K562 (cell line): ENCODE data around the gene BTG2. TPM values are rescaled to one million over a fixed set of nuclear protein-coding genes. Genes with fewer than 3 reads are reported as not detected.

ENCODE experiments used
- ATAC-seq: fragments of 200-7000 bp; cut with Tn5 transposase; 3 replicates; pipeline ENCODE4 v1.9.1; 2020; ENCODE audit warnings: moderate library complexity
- BruUV-seq: library from RNA; stranded (reverse); fragments of 400-500 nt; replicated peaks from 2 replicates; lab custom pipeline; 2021; lab: Mats Ljungman, UMichigan
- CTCF ChIA-PET: fragments of 300-600 bp; formaldehyde crosslinking; extraction: SDS; loops from one replicate; lab custom pipeline; 2021; ENCODE audit warnings: low intra/inter-chr PET ratio; lab: Yijun Ruan, JAX
- POLR2A ChIA-PET: fragments of 300-600, 350-650 bp; sonication (Branson Sonifier 250); formaldehyde crosslinking; extraction: SDS; loops from one replicate; lab custom pipeline; 2021; ENCODE audit warnings: antibody characterized with exemption, inconsistent platforms; lab: Yijun Ruan, JAX
- DNase-seq, 4 experiments: peaks; one replicate each; pipeline versions ENCODE4 v3.0.0 to v3.0.0-alpha.2; 2011 to 2018; ENCODE audit warnings: low spot score in 3 of 4, mixed read lengths in 3 of 4; ENCODE audit errors: extremely low read depth in 1 of 4
- FAIRE-seq: peaks from 2 replicates; lab custom pipeline; 2011; peaks lifted over from hg19 to GRCh38; lab: Jason Lieb, UNC
- H2AFZ ChIP-seq: 2 replicates; pipeline ENCODE4 v1.6.0; 2011; ENCODE audit warnings: low read depth, low read length, control low read depth, inconsistent platforms
- H3K27ac ChIP-seq: fragments of 200-600 bp; 3 replicates; pipeline ENCODE4 v1.8.0; 2011; ENCODE audit warnings: low read depth, mild to moderate bottlenecking, control low read depth, inconsistent platforms, low read length, moderate library complexity, mixed read lengths; ENCODE audit errors: extremely low read depth
- H3K27me3 ChIP-seq, 2 experiments: fragments of 300-600 bp in 1 of 2; 2 replicates in 1 of 2; 3 replicates in 1 of 2; pipeline versions ENCODE4 v1.6.0 to v1.8.0; 2011; ENCODE audit warnings: inconsistent platforms in 2 of 2, low read length in 2 of 2, mild to moderate bottlenecking in 1 of 2, mixed read lengths in 1 of 2, moderate library complexity in 1 of 2; ENCODE audit not compliant: control insufficient read depth in 2 of 2, insufficient read depth in 2 of 2
- H3K36me3 ChIP-seq: fragments of 300-600 bp; 3 replicates; pipeline ENCODE4 v1.8.0; 2011; ENCODE audit warnings: mild to moderate bottlenecking, low read length, inconsistent platforms; ENCODE audit not compliant: control insufficient read depth, insufficient read depth
- H3K4me1 ChIP-seq, 2 experiments: fragments of 200-600 bp in 1 of 2; replicated peaks in 1 of 2; 2 replicates in 1 of 2; 3 replicates in 1 of 2; pipeline versions ENCODE4 v1.5.1 to v1.8.0; 2011; ENCODE audit warnings: inconsistent platforms in 2 of 2, low read length in 2 of 2, mild to moderate bottlenecking in 1 of 2, mixed read lengths in 1 of 2, moderate library complexity in 1 of 2; ENCODE audit not compliant: control insufficient read depth in 2 of 2, insufficient read depth in 2 of 2
- H3K4me2 ChIP-seq: 2 replicates; pipeline ENCODE4 v1.6.1; 2011; ENCODE audit warnings: low read length, control low read depth, inconsistent platforms, mixed read lengths; ENCODE audit not compliant: insufficient read depth
- H3K4me3 ChIP-seq: fragments of 200-600 bp; sonication (generic), shearing (Covaris generic); 2 replicates; pipeline ENCODE4 v1.5.1; 2016; ENCODE audit warnings: control low read depth, inconsistent platforms
- H3K79me2 ChIP-seq: fragments of 200-600 bp; 3 replicates; pipeline ENCODE4 v1.8.0; 2011; ENCODE audit warnings: low read length, inconsistent platforms; ENCODE audit not compliant: control insufficient read depth, insufficient read depth
- H3K9ac ChIP-seq, 2 experiments: 2 replicates each; pipeline versions ENCODE4 v1.6.0 to v1.6.1; 2011; ENCODE audit warnings: low read depth in 2 of 2, low read length in 2 of 2, control low read depth in 1 of 2, inconsistent platforms in 1 of 2, mild to moderate bottlenecking in 1 of 2, mixed read lengths in 1 of 2; ENCODE audit not compliant: insufficient read depth in 1 of 2
- H3K9me1 ChIP-seq: one replicate; pipeline ENCODE4 v1.6.0; 2011; ENCODE audit warnings: inconsistent platforms, mild to moderate bottlenecking, low read length, moderate library complexity; ENCODE audit not compliant: control insufficient read depth, insufficient read depth
- H3K9me3 ChIP-seq: replicated peaks from 2 replicates; pipeline ENCODE4 v1.5.1; 2011; ENCODE audit warnings: low read depth, low read length, inconsistent platforms; ENCODE audit not compliant: control insufficient read depth, insufficient read depth
- H4K20me1 ChIP-seq: replicated peaks from 2 replicates; pipeline ENCODE4 v1.6.1; 2011; ENCODE audit warnings: low read length, inconsistent platforms, mixed read lengths; ENCODE audit not compliant: control insufficient read depth, insufficient read depth
- ARID2 ChIP-seq: fragments of 450-650 bp; IDR thresholded peaks from 2 replicates; pipeline ENCODE4 v1.6.1; 2017; ENCODE audit warnings: antibody characterized with exemption, mild to moderate bottlenecking
- BHLHE40 ChIP-seq: IDR thresholded peaks from 2 replicates; pipeline ENCODE4 v1.6.1; 2011; ENCODE audit warnings: low read length, improper control_type of control experiment
- CTCF ChIP-seq, 3 experiments: IDR thresholded peaks in 2 of 3; conservative IDR thresholded peaks in 1 of 3; 2 replicates each; pipeline ENCODE4 v1.5.1; 2011 to 2012; ENCODE audit warnings: low read length in 3 of 3, mild to moderate bottlenecking in 3 of 3, control low read depth in 2 of 3, improper control_type of control experiment in 1 of 3, inconsistent platforms in 1 of 3, low read depth in 1 of 3, mixed read lengths in 1 of 3, moderate library complexity in 1 of 3; ENCODE audit not compliant: insufficient read depth in 2 of 3
- E2F8 ChIP-seq: fragments of 450-650 bp; IDR thresholded peaks from 2 replicates; pipeline ENCODE4 v1.7.1; 2018; ENCODE audit warnings: mild to moderate bottlenecking, low read depth; ENCODE audit not compliant: partially characterized antibody
- KLF16 ChIP-seq: IDR thresholded peaks from 2 replicates; pipeline ENCODE4 v1.6.1; 2016; ENCODE audit warnings: antibody characterized with exemption
- RAD21 ChIP-seq, 2 experiments: fragments of 250-450 bp in 1 of 2; fragments of 450-650 bp in 1 of 2; sonication (Bioruptor Pico) in 1 of 2; formaldehyde crosslinking in 1 of 2; IDR thresholded peaks in 1 of 2; conservative IDR thresholded peaks in 1 of 2; 2 replicates each; pipeline versions ENCODE4 v1.4.0 to v1.8.0; 2020 to 2022; ENCODE audit warnings: mild to moderate bottlenecking in 2 of 2, moderate library complexity in 1 of 2
- RB1 ChIP-seq: fragments of 450-650 bp; IDR thresholded peaks from 2 replicates; pipeline ENCODE4 v1.6.1; 2017; ENCODE audit warnings: low read depth, mild to moderate bottlenecking
- SMARCB1 ChIP-seq: IDR thresholded peaks from 2 replicates; pipeline ENCODE4 v1.6.1; 2011; ENCODE audit warnings: improper control_type of control experiment, low read depth; ENCODE audit not compliant: insufficient read length
- SNRNP70 ChIP-seq: fragments of 200-400 bp; formaldehyde crosslinking; optimal IDR thresholded peaks from 2 replicates; pipeline ENCODE3; 2017; ENCODE audit warnings: low read depth, low read length
- TAF1 ChIP-seq: IDR thresholded peaks from 2 replicates; pipeline ENCODE4 v1.6.1; 2011; ENCODE audit warnings: mild to moderate bottlenecking, low read length, moderate library complexity; ENCODE audit not compliant: insufficient read depth, control insufficient read depth, severe bottlenecking; ENCODE audit errors: extremely low read depth
- ZBTB1 ChIP-seq: sonication (generic); formaldehyde crosslinking; IDR thresholded peaks from 2 replicates; pipeline ENCODE4 v1.8.1; 2023; ENCODE audit warnings: missing genetic modification reagents, low read depth, mild to moderate bottlenecking, borderline replicate concordance
- WGBS: fragments of 100-300 bp; shearing (Covaris generic); methylation state at CpG from one replicate; pipeline ENCODE4 v1.1.6; 2016; ENCODE audit warnings: low coverage, mixed read lengths; ENCODE audit not compliant: insufficient coverage; ENCODE audit errors: missing lambda C conversion rate; 5-methylcytosine and 5-hydroxymethylcytosine counted together
- in situ Hi-C: fragments of 300-500 bp; cut with MboI; formaldehyde crosslinking; loops from 4 replicates; pipeline ENCODE4 v1.15.0; 2018; ENCODE audit warnings: inconsistent platforms, mixed read lengths
- intact Hi-C: fragments of 100-400 bp; cut with micrococcal nuclease; formaldehyde crosslinking; loops from 2 replicates; pipeline ENCODE4 v1.14.2; 2022
- polyA plus RNA-seq, 8 experiments: library from polyadenylated mRNA; depleted of rRNA in 4 of 8; stranded (reverse) in 5 of 8; unstranded in 3 of 8; fragments of >200 nt; fragmentation: Nextera tagmentation in 2 of 8; fragmentation: Illumina TruSeq in 1 of 8; extraction: Ambion mirVana in 2 of 8; extraction: Trizol in 1 of 8; gene quantifications; 2 replicates each; pipeline versions ENCODE4 v1.2.1 to v1.2.3, GENCODE V29; 2011 to 2014; ENCODE audit warnings: inconsistent platforms in 1 of 8, missing spikeins in 1 of 8
- total RNA-seq, 7 experiments: library from RNA; depleted of rRNA in 6 of 7; stranded (reverse); fragments of >200 nt in 6 of 7; fragmentation: Illumina TruSeq in 2 of 7; extraction: Trizol in 2 of 7; gene quantifications; 2 replicates each; pipeline versions ENCODE4 v1.2.1 to v1.2.3, GENCODE V29; 2011 to 2021; ENCODE audit warnings: low replicate concordance in 1 of 7

BTG2 gene
- total and polyA plus RNA-seq, 9 of the 15 experiments (the other 6 are each of a cell fraction or from before 2014, with no cell fraction given): 2.3 to 41.9 (median 8.7) TPM

GRCh38 chr1:203340112-203340790 lies 34.9 kb downstream of the BTG2 start (continued):
- TF ChIP-seq RB1: peak; percentile 68; the same call in 1 of the 2 replicates
- 0 out of 2 replicates have a peak, but pooled peaks have one; percentile 71 for TF ChIP-seq ARID2

DNA sequence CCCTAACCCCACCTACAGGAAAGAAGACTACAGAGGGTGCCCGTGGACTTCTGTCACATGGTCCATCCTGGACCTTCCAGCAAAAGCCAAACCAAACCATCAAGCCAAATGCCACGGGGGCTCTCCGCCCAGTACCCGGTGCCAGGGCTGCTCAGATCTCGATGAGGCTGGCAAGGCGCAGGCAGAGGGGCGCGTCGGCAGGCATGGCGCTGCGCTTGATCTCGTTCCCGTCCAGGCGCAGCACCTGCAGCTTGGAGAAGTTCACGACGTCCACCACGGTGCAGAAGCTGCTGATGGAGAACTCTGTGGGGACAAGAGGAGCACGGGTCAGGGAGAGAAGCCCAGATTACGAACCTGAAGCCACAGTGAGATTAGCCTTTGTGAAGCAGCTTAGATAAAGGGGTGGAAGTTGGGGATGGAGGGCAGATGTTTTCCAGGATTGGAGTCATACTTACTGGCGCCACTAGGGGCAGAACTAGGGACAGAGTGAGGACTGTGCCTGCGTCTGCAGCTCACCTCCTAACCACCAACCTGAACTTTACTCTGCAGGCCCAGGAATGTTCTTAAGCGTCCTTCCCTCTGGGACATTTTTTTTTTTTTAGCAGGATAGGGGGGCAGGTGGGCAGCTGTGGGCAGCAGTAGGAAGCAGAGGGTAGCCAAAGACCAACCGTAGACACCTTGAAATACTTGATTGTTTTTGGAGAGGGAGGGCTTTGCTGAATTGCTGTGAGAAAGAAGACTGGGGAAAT lies 37.0 kb downstream of the BTG2 start:
- 22% methylated on average over 23 of the region's 23 CpGs for WGBS
- peak; percentile 78 to 87 (median 84) for DNase-seq
- no peaks in the 10 kb centered on the region for H3K36me3 ChIP-seq
- H3K27me3 ChIP-seq: peaks cover 39 to 61% of the 10 kb centered on the region in 2 experiments
- peaks cover 6% of the 10 kb centered on the region; the same call in 1 of the 2 replicates for H4K20me1 ChIP-seq
- H3K4me1 ChIP-seq: peaks cover 0 to 4% of the 10 kb centered on the region in 2 experiments; a peak in 3 of 5 replicates
- in situ Hi-C loops (loop anchor here (5.0 kb wide), 2 partner anchors 100 to 145 kb away; no protein-coding TSS in a partner anchor), intact Hi-C loops (loop anchor here (5.0 kb wide), 1 partner anchor 360 kb away; no protein-coding TSS in a partner anchor)
- H3K27ac ChIP-seq: no peak overlapping the region
- no peaks in the 10 kb centered on the region for H3K9me3 ChIP-seq
- no peak overlapping the region for H3K4me3 ChIP-seq
- ChIA-PET POLR2A (interaction anchor here (0.7 to 1.6 kb wide), 6 partner anchors 12 to 135 kb away, joined by 3 to 8 read pairs (median 4); no protein-coding TSS in a partner anchor), CTCF (interaction anchor here (0.6 to 8.9 kb wide), 5 partner anchors 9 to 145 kb away, joined by 3 to 226 read pairs (median 8); no protein-coding TSS in a partner anchor)
- H3K9ac ChIP-seq: peak overlapping the region in 1 of 2 experiments; percentile 17; a peak in 1 of 4 replicates
- no peak overlapping the region for H2AFZ ChIP-seq
- no peak overlapping the region for H3K4me2 ChIP-seq
- peak; percentile 91 for ATAC-seq
- no TSS peak for BruUV-seq
- H3K9me1 ChIP-seq: no peaks in the 10 kb centered on the region
- H3K79me2 ChIP-seq: no peaks in the 10 kb centered on the region
- peak; percentile 93 for FAIRE-seq
- peak; percentile 19; the same call in 1 of the 2 replicates for TF ChIP-seq KLF16
- TF ChIP-seq SMARCB1: no peak
- no peak for TF ChIP-seq SNRNP70
- TF ChIP-seq CTCF (IDR thresholded peaks at IDR 0.05 in 2 of 3, conservative IDR thresholded peaks at IDR 0.05 in 1 of 3; ENCODE audit: insufficient read depth in 2 of 3, low read depth in 1 of 3, low read length in 3 of 3): peak; percentile 81 to 96 (median 84)
- no peak for TF ChIP-seq TAF1
- TF ChIP-seq ZBTB1 (CRISPR knock-in tag): no peak
- TF ChIP-seq BHLHE40: peak; percentile 20; the same call in 1 of the 2 replicates
- no peak for TF ChIP-seq E2F8
- peak in 1 of 2 experiments; percentile 55; a peak in 2 of 4 replicates for TF ChIP-seq RAD21 (CRISPR knock-in tag; conservative IDR thresholded peaks at IDR 0.05 in 1 of 2, IDR thresholded peaks at IDR 0.05 in 1 of 2)
